ENCODE measurements around the gene ABHD12.
A peak's percentile ranks its signal among the peaks of the same experiment; 100 is the strongest.
"Not testable (repeated sequence)": the region's sequence is repeated elsewhere in the genome, so short reads cannot be mapped to it uniquely, and the experiment has no call there.

ABHD12 gene
- total RNA-seq, result 19.7 to 38.0 (median 27.2) reads per million in 9 experiments

DNA sequence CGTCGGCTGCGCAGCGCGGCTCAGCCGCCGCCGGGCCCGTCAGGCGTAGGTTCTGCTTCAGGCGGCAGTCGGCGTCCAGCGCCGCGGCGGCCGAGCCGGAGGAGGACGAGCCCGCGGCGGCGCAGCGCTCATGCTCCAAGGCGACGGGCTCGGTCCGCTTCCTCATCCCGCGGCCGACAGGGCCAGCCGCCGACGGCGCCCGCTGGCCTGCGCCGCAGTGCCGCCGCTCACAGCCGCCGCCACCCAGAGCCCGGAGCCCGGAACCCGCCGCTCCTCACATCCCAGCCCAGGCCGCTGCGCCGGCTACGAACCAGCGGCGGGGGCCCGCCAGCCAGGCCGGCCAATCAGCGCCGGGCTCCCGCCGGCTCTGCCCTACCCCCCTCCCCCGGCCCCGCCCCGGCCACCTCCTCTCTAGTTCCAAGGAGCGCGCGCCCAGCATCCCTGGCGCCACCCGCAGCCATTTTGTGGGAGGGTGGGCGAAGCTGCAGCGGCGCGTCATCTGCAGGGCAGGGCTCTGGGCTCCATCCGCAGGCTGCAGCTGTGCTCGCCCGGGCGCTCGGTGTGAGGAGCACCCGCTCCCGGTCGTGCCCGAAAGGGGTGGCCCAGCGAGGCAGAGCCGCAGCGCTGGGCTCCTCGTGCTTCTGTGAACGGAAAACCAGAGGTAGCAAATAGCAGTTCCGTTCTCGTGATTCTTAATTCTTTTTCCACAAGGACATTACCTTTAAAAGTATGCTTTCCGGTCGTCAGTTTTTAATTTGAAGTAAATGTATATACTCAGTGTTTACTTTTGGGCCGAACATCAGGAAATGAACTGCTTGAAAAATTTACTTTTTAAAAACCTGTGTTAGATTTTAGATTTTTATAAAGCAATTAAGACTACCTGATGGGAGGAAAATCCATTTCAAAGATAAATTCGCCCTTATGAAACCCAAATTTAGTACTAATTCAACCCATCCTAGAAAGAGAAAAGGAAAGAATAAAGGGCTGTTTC is at the start of gene ABHD12:
Gene ABHD12 (minus strand): TSS at position 298 of the 991 bp plus-strand sequence. CDS start 132 bp downstream, at position 166.
- Mint-ChIP-seq H3K4me1 (ENCODE audit: low read depth in 2 of 2) (peaks cover 9 to 10% of the 10 kb centered on the region in 2 donors), H3K36me3 (ENCODE audit: insufficient read depth) (peaks cover 17% of the 10 kb centered on the region), H3K9me3 (no peaks in the 10 kb centered on the region), H3K27me3 (no peaks in the 10 kb centered on the region), H3K4me3 (peak within 1 kb of the TSS; percentile 82 to 83), H3K27ac (peak within 1 kb of the TSS; percentile 77 to 84)
- DNase-seq, result peak; percentile 87 to 90 (median 88)
- peak; percentile 90 for ATAC-seq (replicated peaks)

DNA sequence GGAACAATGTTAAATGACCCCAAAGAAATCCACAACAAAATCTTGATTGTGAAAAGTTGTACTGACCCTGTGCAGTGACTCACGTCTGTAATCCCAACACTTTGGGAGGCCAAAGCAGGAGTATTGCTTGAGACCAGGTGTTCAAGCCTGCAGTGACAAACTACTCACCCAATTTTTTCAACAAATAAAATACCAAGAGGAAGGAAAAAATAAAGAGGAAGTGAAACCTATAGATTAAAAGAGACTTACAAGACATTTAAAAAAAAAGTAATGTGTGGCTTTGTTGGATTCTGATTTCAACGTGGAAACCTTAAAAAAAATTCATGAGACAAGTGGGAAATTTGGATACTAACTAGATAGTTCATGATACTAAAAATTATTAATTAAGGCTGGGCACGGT is 48.7 kb upstream of the ABHD12 start:
- no peaks in the 10 kb centered on the region for H3K27me3 Mint-ChIP-seq
- no peak overlapping the region for H3K27ac Mint-ChIP-seq
- no peaks in the 10 kb centered on the region for H3K36me3 Mint-ChIP-seq (ENCODE audit: insufficient read depth)
- H3K9me3 Mint-ChIP-seq, result no peaks in the 10 kb centered on the region
- no peak overlapping the region for H3K4me3 Mint-ChIP-seq
- no peaks in the 10 kb centered on the region for H3K4me1 Mint-ChIP-seq (ENCODE audit: low read depth in 2 of 2)
- DNase-seq (no peak), ATAC-seq (replicated peaks) (no peak)

DNA sequence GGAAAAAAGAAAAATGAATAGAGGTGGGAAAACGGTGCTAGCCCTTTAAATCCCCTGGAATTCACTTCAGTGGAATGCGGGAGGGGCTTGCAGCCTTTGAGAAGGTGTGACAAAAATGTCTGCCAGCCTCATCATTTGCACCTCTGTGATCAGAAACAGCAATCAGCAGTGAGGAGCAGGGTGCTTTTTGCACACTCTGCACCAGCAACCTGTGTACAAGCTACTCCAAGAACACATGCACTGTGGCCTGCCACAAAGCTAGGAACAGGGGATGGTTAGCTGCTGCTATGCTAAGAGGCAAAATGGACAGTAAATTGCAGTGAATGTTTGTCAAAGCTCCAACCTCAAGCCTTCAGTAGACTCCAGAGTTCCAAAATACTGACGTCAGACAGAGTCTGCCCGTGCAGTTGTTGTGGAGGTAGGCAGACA is 46.5 kb upstream of the ABHD12 start:
- H3K4me3 Mint-ChIP-seq, result no peak overlapping the region
- H3K27me3 Mint-ChIP-seq, result no peaks in the 10 kb centered on the region
- no peaks in the 10 kb centered on the region for H3K9me3 Mint-ChIP-seq
- no peak overlapping the region for H3K27ac Mint-ChIP-seq
- H3K36me3 Mint-ChIP-seq (ENCODE audit: insufficient read depth), result no peaks in the 10 kb centered on the region
- no peaks in the 10 kb centered on the region for H3K4me1 Mint-ChIP-seq (ENCODE audit: low read depth in 2 of 2)
- ATAC-seq (replicated peaks), result no peak
- DNase-seq, result no peak

DNA sequence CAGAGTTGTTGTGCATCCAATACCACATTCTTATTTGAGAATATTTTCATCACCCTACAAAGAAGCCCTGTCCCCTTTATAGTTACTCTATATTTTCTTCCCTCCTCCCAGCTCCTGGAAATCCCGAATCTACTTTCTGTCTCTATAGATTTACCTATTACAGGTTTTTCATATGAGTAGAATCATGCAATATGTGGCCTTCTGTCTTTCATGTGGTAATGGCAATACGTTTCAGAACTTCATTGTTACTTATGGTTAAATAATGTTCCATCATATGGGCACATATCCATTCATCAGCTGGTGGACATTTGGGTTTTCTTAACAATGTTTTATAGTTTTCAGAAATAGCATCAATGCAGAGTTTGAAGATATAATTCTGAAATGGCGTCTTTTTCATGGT is 33.9 kb upstream of the ABHD12 start:
- Mint-ChIP-seq H3K27ac (no peak overlapping the region), H3K4me1 (ENCODE audit: low read depth in 2 of 2) (peaks cover 4 to 5% of the 10 kb centered on the region in 2 donors), H3K4me3 (no peak overlapping the region), H3K27me3 (no peaks in the 10 kb centered on the region), H3K9me3 (no peaks in the 10 kb centered on the region), H3K36me3 (ENCODE audit: insufficient read depth) (peaks cover 3% of the 10 kb centered on the region)
- no peak for ATAC-seq (replicated peaks)
- DNase-seq, result no peak

DNA sequence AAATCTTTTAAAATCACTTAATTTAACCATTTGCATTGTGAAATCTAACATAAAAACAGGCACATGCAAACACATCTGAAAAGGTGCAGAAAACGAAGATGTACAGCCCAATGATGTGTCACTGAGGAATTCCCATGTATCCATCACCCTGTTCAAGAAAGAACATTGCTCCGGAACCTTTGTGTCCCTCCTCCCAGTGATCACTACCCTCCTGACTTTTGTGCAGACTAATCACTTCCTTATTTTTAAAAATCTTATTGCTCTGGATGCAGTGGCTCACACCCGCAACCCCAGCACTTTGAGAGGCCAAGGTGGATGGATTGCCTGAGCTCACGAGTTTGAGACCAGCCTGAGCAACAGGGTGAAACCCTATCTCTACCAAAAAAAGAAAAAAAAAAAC is 31.4 kb upstream of the ABHD12 start:
- H3K9me3 Mint-ChIP-seq, result no peaks in the 10 kb centered on the region

DNA sequence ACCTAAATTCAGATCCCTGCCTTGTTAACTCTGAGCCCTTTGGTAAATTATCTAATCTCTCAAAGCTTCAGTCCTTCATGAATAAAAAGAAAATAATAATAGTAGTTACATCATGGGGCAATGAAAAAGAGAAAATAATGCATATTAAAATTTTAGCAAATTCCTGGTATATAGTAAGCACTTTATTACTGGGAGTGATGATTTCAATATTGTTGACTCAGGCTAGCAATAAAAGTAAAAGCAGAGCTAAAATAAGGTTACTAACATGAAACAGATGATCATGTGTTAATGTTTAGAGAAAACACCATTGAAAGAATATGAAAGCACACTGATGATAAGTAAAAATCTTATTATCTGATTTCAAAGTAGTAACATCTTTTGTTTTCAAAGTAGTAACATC is 30.5 kb upstream of the ABHD12 start:
- Mint-ChIP-seq H3K9me3 (no peaks in the 10 kb centered on the region), H3K4me1 (ENCODE audit: low read depth in 2 of 2) (peaks cover 2 to 4% of the 10 kb centered on the region in 2 donors), H3K4me3 (no peak overlapping the region), H3K36me3 (ENCODE audit: insufficient read depth) (peaks cover 5% of the 10 kb centered on the region), H3K27me3 (no peaks in the 10 kb centered on the region), H3K27ac (no peak overlapping the region)
- no peak for ATAC-seq (replicated peaks)
- DNase-seq, result no peak

More for the DNA sequence above, 31.4 kb upstream of the ABHD12 start:
- no peak overlapping the region for H3K27ac Mint-ChIP-seq
- ATAC-seq (replicated peaks) (no peak), DNase-seq (no peak)
- H3K27me3 Mint-ChIP-seq, result no peaks in the 10 kb centered on the region
- H3K4me1 Mint-ChIP-seq (ENCODE audit: low read depth in 2 of 2), result peaks cover 4 to 5% of the 10 kb centered on the region in 2 donors
- peaks cover 6% of the 10 kb centered on the region for H3K36me3 Mint-ChIP-seq (ENCODE audit: insufficient read depth)
- H3K4me3 Mint-ChIP-seq, result no peak overlapping the region

DNA sequence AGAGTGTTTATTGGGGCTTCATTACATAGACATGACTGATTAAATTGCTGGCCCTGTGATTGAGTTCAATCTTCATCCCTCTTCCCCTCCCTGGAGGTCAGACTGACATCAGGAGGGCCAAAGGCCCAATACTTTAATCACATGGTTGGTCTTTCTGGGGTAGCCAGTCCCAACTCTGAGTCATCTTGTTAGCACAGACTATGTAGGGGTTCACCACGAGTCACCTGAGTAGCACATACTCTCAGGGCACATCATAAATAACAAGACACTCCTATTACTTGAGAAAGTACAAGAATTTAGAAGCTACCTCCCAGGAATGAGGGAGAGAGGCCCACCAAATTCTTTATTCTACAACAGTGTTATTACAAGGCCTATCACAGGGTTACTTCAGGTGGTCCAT is 28.1 kb upstream of the ABHD12 start:
- ATAC-seq (replicated peaks) (no peak), DNase-seq (no peak)
- Mint-ChIP-seq H3K9me3 (no peaks in the 10 kb centered on the region), H3K4me1 (ENCODE audit: low read depth in 2 of 2) (no peaks in the 10 kb centered on the region), H3K27ac (no peak overlapping the region), H3K36me3 (ENCODE audit: insufficient read depth) (peaks cover 3% of the 10 kb centered on the region), H3K27me3 (no peaks in the 10 kb centered on the region), H3K4me3 (no peak overlapping the region)

DNA sequence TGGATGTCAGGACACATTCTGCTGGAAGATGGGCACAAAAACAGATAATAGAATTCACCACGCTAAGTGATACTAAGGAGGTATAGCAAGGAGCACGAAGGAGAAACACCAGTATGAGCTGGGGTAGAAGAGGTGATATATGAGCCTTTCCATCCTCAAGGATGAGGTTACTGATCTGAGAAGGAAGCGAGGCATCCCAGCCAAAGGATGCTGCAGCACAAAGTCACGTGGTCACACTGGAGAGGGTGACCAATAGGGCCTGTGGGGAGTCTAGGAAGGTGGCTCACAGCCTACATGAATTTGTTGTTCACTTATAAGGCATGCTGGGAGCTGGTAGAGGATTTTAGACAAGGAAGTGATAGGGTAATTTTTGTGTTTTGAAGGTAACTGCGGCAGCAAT is 18.3 kb upstream of the ABHD12 start:
- no peak overlapping the region for H3K4me3 Mint-ChIP-seq
- H3K27me3 Mint-ChIP-seq, result no peaks in the 10 kb centered on the region
- H3K27ac Mint-ChIP-seq, result no peak overlapping the region
- peaks cover 0 to 2% of the 10 kb centered on the region in 2 donors for H3K9me3 Mint-ChIP-seq
- peaks cover 6% of the 10 kb centered on the region for H3K36me3 Mint-ChIP-seq (ENCODE audit: insufficient read depth)
- DNase-seq, result no peak
- H3K4me1 Mint-ChIP-seq (ENCODE audit: low read depth in 2 of 2), result peaks cover 9 to 15% of the 10 kb centered on the region in 2 donors
- ATAC-seq (replicated peaks), result no peak

DNA sequence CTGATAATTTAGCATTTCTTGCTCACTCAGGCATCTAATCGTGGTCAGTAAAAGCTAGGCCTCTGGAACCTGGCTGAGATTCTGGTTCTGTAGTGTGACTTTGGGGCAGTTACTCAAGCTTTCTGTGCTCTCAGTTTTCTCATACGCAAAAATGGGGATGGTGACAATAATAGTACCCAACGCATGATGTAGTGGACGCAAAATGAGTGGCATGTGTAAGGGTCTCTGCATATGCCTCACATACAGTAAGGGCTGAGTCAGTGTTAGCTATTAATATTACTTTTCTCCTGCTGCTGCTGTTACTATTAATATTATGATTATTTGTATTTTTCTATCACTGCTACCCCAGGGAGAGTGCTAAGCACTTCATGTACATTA is 17.5 kb upstream of the ABHD12 start:
- Mint-ChIP-seq H3K36me3 (ENCODE audit: insufficient read depth) (peaks cover 6% of the 10 kb centered on the region), H3K27ac (peak overlapping the region; percentile 93 to 94), H3K9me3 (peaks cover 0 to 7% of the 10 kb centered on the region in 2 donors), H3K4me1 (ENCODE audit: low read depth in 2 of 2) (peaks cover 9 to 15% of the 10 kb centered on the region in 2 donors), H3K27me3 (no peaks in the 10 kb centered on the region), H3K4me3 (peak overlapping the region; percentile 94 to 95)
- ATAC-seq (replicated peaks), result no peak
- no peak for DNase-seq

DNA sequence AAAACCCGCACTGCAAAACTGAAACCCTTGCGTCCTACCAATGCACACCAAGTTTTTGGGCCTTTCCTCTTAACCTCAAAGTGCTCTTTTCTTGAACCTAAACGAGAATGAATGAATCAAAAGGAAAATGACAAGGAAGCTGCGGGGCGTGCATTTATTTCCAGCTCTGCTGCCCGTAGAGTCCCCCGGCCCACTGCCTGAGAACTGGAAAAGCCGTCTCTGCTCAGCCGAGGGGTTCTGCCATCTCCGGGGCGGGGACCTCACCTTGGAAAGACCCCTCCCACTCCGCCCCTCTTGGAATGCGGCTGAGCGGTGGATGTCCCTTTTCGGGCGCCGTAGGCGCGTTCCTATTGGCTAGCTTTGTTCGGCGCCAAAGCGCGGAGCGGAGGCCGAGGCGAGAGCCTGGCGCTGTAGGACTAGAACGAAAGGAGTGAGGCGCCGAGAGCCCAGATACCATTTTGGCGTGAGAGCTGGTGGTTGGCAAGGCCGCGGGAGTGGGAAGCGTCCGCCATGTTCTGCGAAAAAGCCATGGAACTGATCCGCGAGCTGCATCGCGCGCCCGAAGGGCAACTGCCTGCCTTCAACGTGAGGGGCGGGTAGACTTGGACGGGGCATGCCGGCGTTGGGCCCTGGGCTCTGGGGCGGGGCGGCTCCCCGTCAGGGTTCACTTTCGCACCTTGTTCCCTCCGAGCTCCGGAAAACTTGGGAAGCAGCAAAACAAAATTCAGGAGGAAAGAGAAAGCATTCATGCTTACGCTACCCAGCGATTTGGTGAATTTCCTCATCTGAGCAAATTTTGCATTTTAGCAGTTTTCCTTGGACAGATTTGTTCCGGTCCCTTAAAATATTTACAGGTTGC is 16.9 kb upstream of the ABHD12 start, which contains the start of gene GINS1:
Gene GINS1 (plus strand): TSS at position 363 of the 859 bp plus-strand sequence. CDS start 148 bp downstream, at position 511.
- Mint-ChIP-seq H3K4me3 (peak within 1 kb of the TSS; percentile 94 to 95), H3K9me3 (peaks cover 3 to 9% of the 10 kb centered on the region in 2 donors), H3K36me3 (ENCODE audit: insufficient read depth) (peaks cover 6% of the 10 kb centered on the region), H3K4me1 (ENCODE audit: low read depth in 2 of 2) (peaks cover 9 to 15% of the 10 kb centered on the region in 2 donors), H3K27ac (peak within 1 kb of the TSS; percentile 93 to 94), H3K27me3 (no peaks in the 10 kb centered on the region)
- ATAC-seq (replicated peaks) (peak; percentile 88), DNase-seq (peak; percentile 41 to 57 (median 53))

DNA sequence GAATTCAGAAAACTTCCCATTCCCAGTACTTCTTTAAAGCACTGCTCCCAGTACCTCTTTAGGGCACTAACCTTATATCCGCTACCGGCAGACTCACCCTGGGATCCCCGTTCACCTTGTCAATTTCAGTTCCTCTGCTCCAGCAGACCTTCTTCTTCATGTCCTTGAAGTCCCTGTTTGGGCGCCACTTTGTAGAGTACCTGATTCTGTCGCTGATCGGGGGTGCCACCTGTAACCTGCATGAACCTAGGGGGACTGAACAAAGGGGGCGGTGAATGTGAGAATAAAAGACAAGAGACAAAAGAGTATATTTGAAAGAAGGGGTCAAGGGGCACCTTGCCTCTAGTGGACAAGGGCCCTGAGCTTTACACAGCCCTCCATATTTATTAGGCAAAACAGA is 11.9 kb upstream of the ABHD12 start:
- ATAC-seq (replicated peaks), result no peak

DNA sequence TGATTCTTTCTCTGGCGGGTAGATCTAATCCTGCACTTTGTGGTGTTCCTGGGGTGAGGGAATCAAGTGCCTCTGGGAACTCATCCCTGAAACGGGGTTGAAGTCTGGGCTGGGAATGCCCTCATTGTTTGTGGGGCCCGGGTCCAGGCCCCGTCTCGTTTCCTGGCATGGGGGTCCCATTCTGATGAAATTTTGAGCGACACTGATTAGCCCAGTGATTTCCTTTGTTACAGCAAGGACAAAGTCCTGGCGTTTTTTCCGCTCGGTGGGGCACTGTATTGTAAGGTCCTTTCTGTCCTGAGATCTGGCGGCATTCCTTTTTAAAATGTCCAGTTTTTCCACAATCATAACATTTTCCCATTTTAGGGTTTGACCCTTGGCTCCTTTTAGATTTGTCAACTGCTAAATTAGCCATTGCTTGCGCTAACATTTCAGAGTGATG is 9.7 kb upstream of the ABHD12 start:
- DNase-seq; H3K36me3 Mint-ChIP-seq (ENCODE audit: insufficient read depth); H3K4me1 Mint-ChIP-seq (ENCODE audit: low read depth in 2 of 2); H3K4me3 Mint-ChIP-seq; H3K27ac Mint-ChIP-seq; ATAC-seq (replicated peaks): not testable (repeated sequence)
- Mint-ChIP-seq H3K27me3 (peaks cover 5 to 23% of the 10 kb centered on the region in 2 donors), H3K9me3 (peaks cover 5 to 11% of the 10 kb centered on the region in 2 donors)

More for the DNA sequence above, 11.9 kb upstream of the ABHD12 start:
- H3K27ac Mint-ChIP-seq, result no peak overlapping the region
- DNase-seq, result no peak
- no peak overlapping the region for H3K4me3 Mint-ChIP-seq
- H3K9me3 Mint-ChIP-seq, result peaks cover 5 to 11% of the 10 kb centered on the region in 2 donors
- H3K4me1 Mint-ChIP-seq (ENCODE audit: low read depth in 2 of 2), result peaks cover 5 to 7% of the 10 kb centered on the region in 2 donors
- H3K27me3 Mint-ChIP-seq, result peaks cover 5 to 7% of the 10 kb centered on the region in 2 donors
- peaks cover 4% of the 10 kb centered on the region for H3K36me3 Mint-ChIP-seq (ENCODE audit: insufficient read depth)

DNA sequence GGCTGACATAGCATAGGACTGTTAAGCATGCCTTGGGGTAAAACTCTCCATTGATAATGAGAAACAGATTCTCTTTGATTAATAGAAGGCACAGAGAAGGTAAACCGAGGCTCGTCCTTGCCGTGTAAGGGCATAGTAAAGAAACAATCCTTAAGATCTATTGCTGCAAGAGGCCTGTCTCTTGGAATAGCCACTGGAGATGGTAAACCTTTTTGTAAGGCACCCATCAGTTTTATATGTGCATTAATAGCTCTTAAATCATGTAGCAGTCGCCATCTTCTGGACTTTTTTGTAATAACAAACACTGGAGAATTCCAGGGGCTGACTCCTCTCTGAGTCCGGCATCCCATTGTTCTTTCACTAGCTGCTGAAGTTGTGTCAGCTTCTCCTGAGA is 8.4 kb upstream of the ABHD12 start:
- Mint-ChIP-seq H3K27me3 (peaks cover 5 to 23% of the 10 kb centered on the region in 2 donors), H3K36me3 (ENCODE audit: insufficient read depth) (no peaks in the 10 kb centered on the region), H3K9me3 (peaks cover 5 to 9% of the 10 kb centered on the region in 2 donors), H3K4me3 (no peak overlapping the region), H3K4me1 (ENCODE audit: low read depth in 2 of 2) (no peaks in the 10 kb centered on the region), H3K27ac (no peak overlapping the region)
- ATAC-seq (replicated peaks) (peak; percentile 64), DNase-seq (peak; percentile 8 to 42 (median 15))

Data from effector memory CD8-positive, alpha-beta T cell (primary cell).